ENCODE data around the gene PXMP4. TPM values are rescaled to one million over a fixed set of nuclear protein-coding genes. Genes with fewer than 3 reads are reported as not detected.

PXMP4 gene
- total RNA-seq, 1 donor from 2014 or later: 6.6 TPM

DNA sequence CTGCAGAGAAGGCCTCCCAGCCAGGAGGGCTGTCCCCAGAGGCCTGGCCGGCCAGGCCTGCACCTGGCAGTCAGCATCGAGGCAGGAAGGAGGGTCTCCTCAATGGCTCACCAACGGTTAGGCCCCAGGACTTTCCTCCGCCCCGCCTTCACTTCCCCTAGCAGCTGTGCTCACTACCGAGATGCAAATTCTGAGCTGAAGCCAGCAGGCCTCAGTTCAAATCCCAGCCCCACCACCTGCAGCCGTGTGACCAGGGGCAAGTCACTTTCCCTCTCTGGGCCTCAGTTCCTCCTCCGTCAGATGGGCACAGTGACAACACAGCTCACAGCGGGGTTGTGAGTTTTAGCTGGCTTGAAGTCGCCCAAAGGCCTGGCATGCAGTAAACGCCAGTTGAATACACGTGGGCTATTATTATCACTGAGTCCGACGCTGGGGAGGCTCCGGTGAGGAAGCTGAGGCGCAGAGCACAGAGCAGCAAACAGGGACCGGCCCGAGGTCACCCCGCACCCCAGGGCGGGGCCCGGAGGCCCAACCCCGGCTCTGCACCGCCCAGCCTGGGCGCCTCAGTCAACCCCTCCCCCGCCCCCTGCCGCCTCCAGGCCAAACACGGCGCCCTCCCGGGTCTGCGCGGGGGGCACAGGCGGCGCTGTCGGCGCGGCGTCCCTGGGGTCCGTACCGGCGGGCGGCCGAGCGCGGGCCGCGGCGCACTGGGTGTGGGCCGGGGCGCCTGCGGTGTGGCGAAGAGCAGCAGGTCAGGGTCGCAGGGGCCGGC lies 34.6 kb downstream of the PXMP4 start:
- Histone ChIP-seq H3K4me3 (peak overlapping the region; percentile 35 to 59), H3K27ac (peak overlapping the region; percentile 23), H3K4me1 (peaks cover 19% of the 10 kb centered on the region), H3K36me3 (no peaks in the 10 kb centered on the region), H3K27me3 (no peaks in the 10 kb centered on the region), H3K9me3 (no peaks in the 10 kb centered on the region)
- TF ChIP-seq POLR2A (IDR thresholded peaks at IDR 0.05) (no peak), POLR2AphosphoS5 (IDR thresholded peaks at IDR 0.05; ENCODE audit: insufficient read depth in 1 of 2, low read depth in 1 of 2) (no peak)
- TF ChIP-seq, protein P1, sequence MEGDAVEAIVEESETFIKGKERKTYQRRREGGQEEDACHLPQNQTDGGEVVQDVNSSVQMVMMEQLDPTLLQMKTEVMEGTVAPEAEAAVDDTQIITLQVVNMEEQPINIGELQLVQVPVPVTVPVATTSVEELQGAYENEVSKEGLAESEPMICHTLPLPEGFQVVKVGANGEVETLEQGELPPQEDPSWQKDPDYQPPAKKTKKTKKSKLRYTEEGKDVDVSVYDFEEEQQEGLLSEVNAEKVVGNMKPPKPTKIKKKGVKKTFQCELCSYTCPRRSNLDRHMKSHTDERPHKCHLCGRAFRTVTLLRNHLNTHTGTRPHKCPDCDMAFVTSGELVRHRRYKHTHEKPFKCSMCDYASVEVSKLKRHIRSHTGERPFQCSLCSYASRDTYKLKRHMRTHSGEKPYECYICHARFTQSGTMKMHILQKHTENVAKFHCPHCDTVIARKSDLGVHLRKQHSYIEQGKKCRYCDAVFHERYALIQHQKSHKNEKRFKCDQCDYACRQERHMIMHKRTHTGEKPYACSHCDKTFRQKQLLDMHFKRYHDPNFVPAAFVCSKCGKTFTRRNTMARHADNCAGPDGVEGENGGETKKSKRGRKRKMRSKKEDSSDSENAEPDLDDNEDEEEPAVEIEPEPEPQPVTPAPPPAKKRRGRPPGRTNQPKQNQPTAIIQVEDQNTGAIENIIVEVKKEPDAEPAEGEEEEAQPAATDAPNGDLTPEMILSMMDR (IDR thresholded peaks at IDR 0.05): no peak
- DNase-seq (ENCODE audit: extremely low spot score in 2 of 2): no peak
- intact Hi-C loops (cut with DNase I): no loop called here

DNA sequence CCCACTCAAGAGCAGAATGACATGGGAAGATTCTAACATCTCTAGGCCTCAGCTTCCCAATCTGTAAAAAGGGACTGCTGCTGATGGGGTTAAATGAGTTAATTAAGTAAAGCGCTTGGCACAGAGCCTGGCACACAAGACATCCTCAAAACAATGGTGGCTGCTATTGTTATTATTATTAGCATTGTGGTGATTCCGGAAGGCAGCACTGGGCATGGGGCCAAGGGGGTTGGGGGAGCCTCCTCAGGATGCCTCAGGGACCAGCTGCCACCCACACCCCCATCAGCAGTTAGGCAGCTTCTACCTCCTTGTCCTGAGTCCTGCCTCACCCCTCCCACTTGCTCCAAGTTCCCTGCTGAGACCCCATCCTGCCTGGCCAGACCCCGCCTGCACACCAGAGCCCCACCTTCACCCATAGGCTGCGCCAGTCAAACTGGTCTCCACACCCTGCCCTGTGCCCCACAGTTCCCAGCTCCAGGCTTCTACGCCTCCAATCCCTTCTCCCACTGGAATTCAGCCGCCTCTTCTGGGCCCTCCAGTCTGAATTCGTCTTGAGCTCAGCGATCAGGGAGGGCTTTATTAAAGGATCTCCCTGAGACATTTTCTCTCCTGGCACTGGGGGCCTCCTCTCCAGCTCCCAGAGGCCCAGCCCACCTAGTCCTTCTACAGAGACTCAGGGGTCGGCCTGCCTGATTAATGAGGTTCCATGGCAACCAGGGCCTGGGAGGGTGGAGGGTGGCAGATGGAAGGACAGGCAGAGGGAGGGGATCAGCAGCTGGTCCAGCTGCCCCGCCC lies 35.4 kb downstream of the PXMP4 start:
- TF ChIP-seq POLR2AphosphoS5 (IDR thresholded peaks at IDR 0.05; ENCODE audit: insufficient read depth in 1 of 2, low read depth in 1 of 2) (no peak), POLR2A (IDR thresholded peaks at IDR 0.05) (no peak)
- TF ChIP-seq, protein P1 (IDR thresholded peaks at IDR 0.05): no peak
- DNase-seq (ENCODE audit: extremely low spot score in 2 of 2): no peak
- no peaks in the 10 kb centered on the region for H3K9me3 ChIP-seq
- no peak overlapping the region for H3K4me3 ChIP-seq
- intact Hi-C loops (cut with DNase I): no loop called here
- H3K27ac ChIP-seq: peak overlapping the region; percentile 23
- H3K4me1 ChIP-seq: peaks cover 19% of the 10 kb centered on the region
- no peaks in the 10 kb centered on the region for H3K36me3 ChIP-seq
- no peaks in the 10 kb centered on the region for H3K27me3 ChIP-seq

DNA sequence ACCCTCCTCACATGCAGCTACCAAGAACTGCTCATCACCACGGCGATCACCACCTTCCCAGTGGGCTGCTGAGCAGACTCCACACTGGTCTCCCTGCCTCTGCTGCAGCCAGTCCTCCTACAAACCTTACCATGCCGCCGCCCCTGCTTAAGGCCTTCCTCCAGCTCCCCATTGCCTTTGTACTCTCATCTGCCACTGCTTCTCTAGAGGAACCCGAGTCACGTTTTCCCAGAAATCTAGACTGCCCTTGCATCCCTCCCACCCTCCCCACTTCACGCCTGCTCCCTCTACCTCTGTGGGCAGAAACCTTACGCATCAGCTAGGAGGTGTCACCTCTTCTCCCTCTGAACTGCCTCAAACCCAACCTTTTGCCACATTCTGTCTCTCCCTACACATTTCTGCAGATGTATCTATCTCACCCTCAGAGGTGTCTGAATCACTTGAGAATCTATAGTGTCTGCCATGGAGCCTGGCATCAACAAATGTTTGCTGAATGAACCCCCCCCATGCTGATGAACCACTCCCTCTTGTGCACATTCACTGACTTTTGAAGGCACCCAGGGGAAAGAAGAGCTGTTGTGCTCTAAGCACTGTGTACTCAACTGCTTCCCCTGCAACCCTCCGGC lies 38.3 kb downstream of the PXMP4 start:
- H3K27me3 ChIP-seq: no peaks in the 10 kb centered on the region
- no peak for DNase-seq (ENCODE audit: extremely low spot score in 2 of 2)
- no peak overlapping the region for H3K4me3 ChIP-seq
- TF ChIP-seq POLR2A (IDR thresholded peaks at IDR 0.05) (no peak), POLR2AphosphoS5 (IDR thresholded peaks at IDR 0.05; ENCODE audit: insufficient read depth in 1 of 2, low read depth in 1 of 2) (no peak)
- TF ChIP-seq, protein P1 (IDR thresholded peaks at IDR 0.05): no peak
- intact Hi-C loops (cut with DNase I): no loop called here
- no peak overlapping the region for H3K27ac ChIP-seq
- H3K9me3 ChIP-seq: no peaks in the 10 kb centered on the region
- H3K4me1 ChIP-seq: peaks cover 20% of the 10 kb centered on the region
- H3K36me3 ChIP-seq: no peaks in the 10 kb centered on the region

DNA sequence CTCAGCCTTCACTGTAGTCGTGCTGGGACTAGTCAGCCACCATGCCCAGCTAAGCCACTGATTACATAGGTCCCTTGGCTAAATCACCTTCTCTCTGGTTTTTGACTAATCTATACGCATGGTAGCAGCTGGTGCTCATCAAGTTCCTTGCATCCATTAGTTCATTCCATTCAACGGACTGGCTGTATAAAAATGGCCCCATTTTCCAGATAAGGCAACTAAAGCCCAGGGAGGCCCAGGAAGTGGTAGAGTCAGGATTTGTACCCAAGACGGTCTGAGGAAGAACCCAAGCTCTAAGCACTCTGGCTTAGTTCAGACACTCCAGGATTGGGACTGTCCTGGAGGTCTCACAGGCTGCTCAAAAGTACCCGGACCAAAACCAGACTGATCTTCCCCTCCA lies 38.8 kb downstream of the PXMP4 start:
- H3K27ac ChIP-seq: no peak overlapping the region
- no peaks in the 10 kb centered on the region for H3K36me3 ChIP-seq
- intact Hi-C loops (cut with DNase I): no loop called here
- no peak for DNase-seq (ENCODE audit: extremely low spot score in 2 of 2)
- no peak overlapping the region for H3K4me3 ChIP-seq
- H3K9me3 ChIP-seq: no peaks in the 10 kb centered on the region
- no peaks in the 10 kb centered on the region for H3K27me3 ChIP-seq
- H3K4me1 ChIP-seq: peaks cover 22% of the 10 kb centered on the region
- no peak for TF ChIP-seq POLR2A (IDR thresholded peaks at IDR 0.05)

DNA sequence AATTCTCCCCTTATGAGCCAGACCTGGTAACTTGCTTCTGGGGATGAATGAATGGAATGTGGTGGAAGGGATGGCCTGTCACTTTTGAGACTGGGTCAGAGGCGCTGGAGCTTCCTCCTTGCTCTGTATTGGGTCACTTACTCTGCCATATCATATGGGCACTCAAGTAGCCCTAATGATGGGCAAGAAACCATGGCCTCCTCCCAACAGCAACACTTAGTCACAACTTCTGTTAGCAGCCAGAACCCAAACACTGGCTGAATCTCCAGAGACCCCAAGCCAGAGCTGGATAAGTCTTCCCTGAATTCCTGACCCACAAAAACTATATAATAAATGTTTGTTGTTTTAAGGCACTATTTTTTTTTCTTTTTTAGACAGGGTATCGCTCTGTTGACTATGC lies 39.4 kb downstream of the PXMP4 start:
- no peak overlapping the region for H3K4me3 ChIP-seq
- H3K9me3 ChIP-seq: no peaks in the 10 kb centered on the region
- no peaks in the 10 kb centered on the region for H3K36me3 ChIP-seq
- no peak for DNase-seq (ENCODE audit: extremely low spot score in 2 of 2)
- H3K4me1 ChIP-seq: peaks cover 27% of the 10 kb centered on the region
- no peak overlapping the region for H3K27ac ChIP-seq
- intact Hi-C loops (cut with DNase I): no loop called here
- TF ChIP-seq POLR2AphosphoS5 (IDR thresholded peaks at IDR 0.05; ENCODE audit: insufficient read depth in 1 of 2, low read depth in 1 of 2) (no peak), POLR2A (IDR thresholded peaks at IDR 0.05) (no peak)
- TF ChIP-seq, protein P1 (IDR thresholded peaks at IDR 0.05): no peak
- no peaks in the 10 kb centered on the region for H3K27me3 ChIP-seq

Data from vagina (tissue), 2 donors.